ENCODE results near the gene ABHD4.

- no peak for TF ChIP-seq CTCF (IDR thresholded peaks at IDR 0.05 in 4 of 5, conservative IDR thresholded peaks at IDR 0.05 in 1 of 5)
- TF ChIP-seq POLR2A (IDR thresholded peaks at IDR 0.05), result no peak
These were observed 43.4 kb upstream of the ABHD4 start for GRCh38 chr14:22554498-22555383.
